GM18498 (cell line): ENCODE measurements around the gene ACTL10.

Source experiments
- ATAC-seq: cut with Tn5 transposase; IDR thresholded peaks from one replicate; pipeline ENCODE4 v1.9.1; 2021; ENCODE audit warnings: mild to moderate bottlenecking, moderate library complexity; ENCODE audit not compliant: unreplicated experiment

ACTL10 gene

GRCh38 chr20:33663161-33664084 is 3.3 kb upstream of the ACTL10 start:
- peak; percentile 44 for ATAC-seq

DNA sequence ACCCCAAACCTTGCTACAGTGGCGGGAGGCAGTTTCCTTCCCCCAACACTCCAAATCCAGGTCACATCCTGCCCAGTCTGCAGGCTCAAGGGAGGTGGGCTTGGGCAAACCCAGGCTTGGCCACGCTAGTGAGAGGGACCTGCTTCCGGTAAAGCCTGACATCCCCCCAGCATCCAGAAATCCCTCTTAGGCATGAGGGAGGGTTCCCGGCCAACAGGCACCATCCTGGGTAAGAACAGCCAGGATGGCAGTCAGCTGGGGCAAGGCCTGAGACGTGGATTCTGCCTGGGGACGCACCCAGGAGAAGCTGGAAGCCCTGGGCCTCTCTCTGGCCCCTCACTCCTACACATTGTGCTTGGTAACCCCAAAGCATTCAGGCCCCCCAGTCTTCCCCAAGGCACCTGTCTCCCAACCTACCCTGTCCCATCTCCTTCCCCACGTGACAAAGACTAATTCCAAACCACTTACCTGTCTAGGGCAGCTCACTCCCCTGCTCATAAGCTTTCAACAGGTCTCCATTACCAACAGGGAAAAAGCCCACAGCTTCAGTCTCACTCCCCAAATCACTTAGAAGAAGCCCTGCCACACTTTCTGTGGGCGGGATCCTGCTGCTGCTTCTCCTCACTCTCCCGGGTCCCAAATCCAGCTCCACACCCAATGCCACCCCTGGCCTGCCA is 2.5 kb upstream of the ACTL10 start:
- ATAC-seq = no peak

DNA sequence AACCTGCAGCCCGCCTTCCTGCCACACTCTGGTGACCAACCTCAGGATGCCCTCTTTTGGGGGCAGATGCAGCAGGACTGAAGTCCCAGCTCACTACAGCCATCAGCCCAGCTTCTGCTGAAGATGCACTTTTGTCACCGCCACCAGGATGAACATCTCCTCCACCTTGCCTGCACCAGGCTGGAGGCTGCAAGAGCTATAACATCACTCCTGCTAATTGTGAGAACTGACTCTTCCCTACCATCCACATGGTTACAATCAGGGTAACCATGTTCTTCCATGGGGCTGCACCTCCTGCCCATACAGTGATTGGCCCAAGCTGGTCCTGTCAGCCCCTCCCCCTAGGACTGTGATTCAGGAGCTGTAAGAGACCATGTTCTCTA is 2.0 kb upstream of the ACTL10 start:
- ATAC-seq = no peak

DNA sequence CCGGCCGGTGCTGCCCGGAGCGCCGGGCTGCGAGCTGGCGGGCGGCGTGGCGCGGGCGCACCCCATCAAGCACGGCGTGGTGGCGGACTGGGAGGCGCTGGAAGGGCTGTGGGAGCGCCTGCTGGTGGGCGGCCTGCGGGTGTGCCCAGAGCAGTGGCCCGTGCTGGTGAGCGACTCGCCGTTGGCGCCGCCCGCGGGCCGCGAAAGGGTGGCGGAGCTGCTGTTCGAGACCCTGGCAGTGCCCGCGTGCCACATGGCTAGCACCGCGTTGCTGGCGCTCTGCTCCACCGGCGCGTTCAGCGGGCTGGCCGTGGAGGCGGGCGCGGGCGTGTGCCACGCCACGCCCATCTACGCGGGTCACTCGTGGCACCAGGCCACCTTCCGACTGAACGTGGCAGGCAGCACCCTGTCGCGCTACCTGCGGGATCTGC is 517 bp downstream of the ACTL10 start:
- ATAC-seq = peak; percentile 13

GRCh38 chr20:33667676-33668465 is 1.1 kb downstream of the ACTL10 start:
- peak; percentile 39 for ATAC-seq

- no peak for ATAC-seq
Measured at GRCh38 chr20:33668466-33669155, 1.9 kb downstream of the ACTL10 start.

DNA sequence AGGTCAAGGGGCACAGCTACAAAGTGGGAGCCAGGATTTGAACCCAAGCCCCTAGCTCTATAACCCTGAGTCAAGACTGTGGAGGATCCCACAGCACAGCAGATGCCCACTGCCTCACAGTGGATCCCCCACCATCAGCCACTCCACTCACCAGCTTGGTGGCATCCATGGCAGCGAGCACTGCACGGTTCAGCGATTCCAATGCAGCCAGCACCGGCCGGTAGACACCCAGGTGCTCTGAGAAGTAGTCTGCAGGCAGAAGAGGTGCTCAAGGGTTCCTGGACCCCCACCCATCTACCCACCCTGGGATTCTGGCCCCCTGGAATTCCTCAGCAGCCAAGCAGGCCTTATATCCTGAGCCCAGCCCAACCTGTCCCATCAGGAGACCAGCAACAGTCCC is 2.5 kb downstream of the ACTL10 start:
- ATAC-seq = no peak

DNA sequence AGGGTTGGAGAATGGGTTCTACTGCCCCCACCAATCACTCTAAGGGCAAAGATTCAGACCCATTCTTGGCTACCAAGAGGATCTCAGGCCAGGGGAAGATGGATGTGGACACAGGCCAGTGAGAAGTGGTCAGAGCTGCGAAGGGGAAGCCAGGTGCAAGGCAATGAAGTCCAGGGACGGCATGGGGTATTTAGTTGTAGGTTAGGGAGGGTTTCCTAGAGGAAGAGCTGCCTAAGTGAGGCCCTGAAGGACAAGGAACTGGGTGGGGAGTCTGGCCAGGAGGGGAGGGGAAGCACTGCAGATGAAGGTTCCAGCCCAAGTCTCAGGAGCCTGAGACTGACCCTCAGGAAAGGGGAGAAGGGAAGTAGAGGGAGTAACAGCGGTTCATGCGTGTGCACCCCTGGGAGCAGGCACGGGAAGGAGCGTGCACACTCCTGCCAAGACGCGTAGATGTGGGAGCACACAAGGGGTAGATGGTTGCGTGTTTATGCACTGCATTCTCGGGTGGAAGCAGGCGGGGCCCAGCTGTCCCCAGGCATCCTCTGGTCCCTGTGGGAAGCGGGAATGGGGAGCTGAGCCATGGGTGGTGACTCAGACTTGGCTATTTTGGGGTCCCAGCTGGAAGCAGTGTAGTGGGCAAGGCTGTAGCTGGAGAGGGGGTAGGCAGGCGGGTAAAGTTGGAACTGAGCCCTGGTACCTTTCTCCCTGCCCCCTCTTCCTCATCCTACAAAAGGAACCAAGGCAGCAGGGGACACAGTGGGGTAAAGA is 3.3 kb downstream of the ACTL10 start:
- no peak for ATAC-seq

- no peak for ATAC-seq
Measured at GRCh38 chr20:33670715-33671499, 4.2 kb downstream of the ACTL10 start.

GRCh38 chr20:33671573-33672288 is 5.0 kb downstream of the ACTL10 start:
- no peak for ATAC-seq

DNA sequence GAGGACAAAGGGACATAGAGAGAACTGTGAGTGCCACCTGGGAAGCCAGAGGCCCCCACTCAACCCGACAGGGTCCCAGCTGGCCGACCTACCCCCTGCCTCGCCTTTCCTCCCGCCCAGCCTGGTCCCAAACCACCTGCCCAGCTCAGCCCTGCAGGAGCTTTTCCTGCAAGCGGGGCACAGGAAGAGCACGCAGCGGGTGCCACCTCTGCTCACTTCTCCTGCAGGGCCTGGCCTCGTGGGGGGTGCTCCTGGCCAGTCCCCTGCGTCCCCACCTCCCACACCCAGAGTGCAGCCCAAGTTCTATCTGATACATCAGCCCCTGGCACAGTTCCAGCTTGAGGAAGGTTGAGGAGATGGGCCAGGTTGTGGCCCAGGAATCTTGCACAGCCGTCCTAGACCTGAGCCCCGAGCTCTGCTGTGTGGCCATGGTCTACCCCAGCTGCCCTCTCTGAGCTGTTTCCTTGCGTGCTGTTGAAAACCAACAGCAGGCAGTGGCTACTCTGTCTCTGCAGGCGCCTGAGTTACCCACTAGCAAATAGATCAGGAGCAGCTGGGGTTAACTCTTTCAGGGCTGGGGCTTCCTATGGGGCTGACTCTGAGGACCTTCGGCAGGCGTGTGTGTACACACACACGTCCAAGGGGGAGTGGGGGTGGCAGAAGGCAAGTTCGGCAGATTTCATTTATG is 5.8 kb downstream of the ACTL10 start:
- ATAC-seq = no peak

GRCh38 chr20:33673114-33673409 is 6.3 kb downstream of the ACTL10 start:
- ATAC-seq = no peak

DNA sequence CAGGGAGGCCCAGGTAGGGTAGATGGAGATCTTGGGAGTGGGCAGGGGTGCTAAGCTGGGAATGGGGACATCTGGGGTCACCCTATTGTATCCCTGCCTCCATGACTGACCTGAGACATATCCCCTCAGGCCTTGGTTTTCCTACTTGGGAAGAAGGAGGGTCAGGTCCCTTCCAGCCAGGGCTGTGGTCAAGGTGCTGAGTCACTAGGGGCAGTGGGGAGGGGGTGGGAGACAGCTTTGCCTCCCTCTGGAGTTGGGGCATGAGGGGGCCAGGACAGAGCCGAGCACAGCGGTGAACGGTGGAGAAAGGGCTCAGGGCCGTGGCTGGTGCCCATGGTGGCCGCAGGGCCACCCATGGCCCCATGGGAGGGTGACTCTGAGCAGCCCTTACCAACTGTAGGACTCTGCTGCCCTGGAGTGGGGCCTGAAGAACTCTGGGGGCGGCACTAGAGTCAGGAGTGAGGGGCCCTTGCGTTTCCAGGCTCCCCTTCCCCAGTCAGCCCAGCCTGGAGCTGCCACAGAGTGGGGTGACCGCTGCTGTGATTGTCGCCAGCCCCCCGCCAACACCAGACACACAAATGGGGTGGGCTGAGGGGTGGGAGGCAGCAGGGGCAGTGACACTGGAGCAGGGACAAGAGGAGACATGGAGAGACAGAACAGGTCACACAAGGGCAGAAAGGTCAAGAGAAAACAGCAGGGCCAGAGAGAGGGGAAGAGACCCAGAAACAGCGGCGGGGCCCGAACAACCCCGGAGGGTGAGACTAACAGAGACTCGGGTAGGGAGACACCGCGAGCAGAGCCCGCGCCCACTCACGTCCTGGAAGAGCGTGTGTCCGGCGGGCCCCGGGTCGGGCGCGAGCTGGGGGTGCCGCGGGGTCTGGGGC is 6.9 kb downstream of the ACTL10 start:
- peak; percentile 39 for ATAC-seq

- ATAC-seq = peak; percentile 75
Measured at GRCh38 chr20:33674294-33675135, 7.8 kb downstream of the ACTL10 start, which contains the start of gene NECAB3. Gene NECAB3, minus strand, starts transcription at chr20:33674428. Its CDS starts 76 bp downstream, at chr20:33674352.

DNA sequence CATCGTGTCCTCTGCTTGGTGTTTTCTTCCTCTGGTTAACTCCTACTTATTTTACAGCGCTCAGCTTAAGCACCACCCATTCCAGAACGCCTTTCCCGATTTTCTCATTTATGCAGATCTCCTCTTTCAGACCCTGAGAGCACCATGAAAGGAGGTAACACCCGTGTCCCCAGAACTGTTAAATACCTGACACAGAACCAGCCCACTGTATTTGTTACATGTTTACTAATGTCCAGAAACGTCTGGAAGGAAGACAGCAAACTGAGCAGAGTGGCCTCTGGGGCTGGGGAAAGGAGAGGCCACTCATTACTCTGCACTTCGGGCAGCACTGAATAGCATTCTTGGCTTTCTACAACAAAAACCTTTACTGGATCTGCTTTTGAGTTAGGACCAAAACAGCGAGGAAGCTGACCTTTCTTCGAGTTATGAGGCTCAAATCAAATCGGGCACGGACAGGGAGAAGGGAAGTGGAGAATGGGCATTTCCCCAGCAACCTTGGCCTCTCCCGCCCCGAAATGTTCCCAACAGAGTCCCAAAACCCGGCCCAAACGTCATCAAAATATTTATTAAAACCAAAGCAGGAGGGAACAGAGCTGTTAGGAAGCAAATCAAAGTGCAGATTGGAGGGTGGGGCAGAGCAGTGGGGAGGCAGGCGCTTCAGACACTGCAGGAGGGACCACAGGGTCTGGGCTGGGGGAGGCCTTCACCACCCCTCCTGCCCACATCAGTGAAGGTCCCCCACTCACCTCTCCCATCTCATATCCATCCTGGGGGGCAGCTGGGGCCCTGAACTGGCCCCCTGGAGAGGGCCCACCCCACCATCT is 8.6 kb downstream of the ACTL10 start:
- no peak for ATAC-seq
